Stomach smooth muscle (tissue), 2 donors: ENCODE results near the gene CCDC201.
A peak's percentile ranks its signal among the peaks of the same experiment; 100 is the strongest.

Experiments
- H3K27ac ChIP-seq: one replicate; pipeline ENCODE4 v1.7.0; 2013; ENCODE audit warnings: mild to moderate bottlenecking, low read length, inconsistent platforms
- H3K27me3 ChIP-seq, 2 donors: one replicate each; pipeline ENCODE4 v1.7.0; 2013; ENCODE audit warnings: low read length in 2 of 2; ENCODE audit not compliant: insufficient read depth in 2 of 2, control insufficient read depth in 1 of 2
- H3K36me3 ChIP-seq, 2 donors: one replicate each; pipeline ENCODE4 v1.7.0; 2013; ENCODE audit warnings: low read length in 2 of 2; ENCODE audit not compliant: control insufficient read depth in 2 of 2, insufficient read depth in 2 of 2
- H3K4me1 ChIP-seq: one replicate; pipeline ENCODE4 v1.7.0; 2013; ENCODE audit warnings: low read length; ENCODE audit not compliant: control insufficient read depth, insufficient read depth
- H3K4me3 ChIP-seq, 2 donors: one replicate each; pipeline ENCODE4 v1.7.0; 2013; ENCODE audit warnings: low read length in 2 of 2
- H3K9ac ChIP-seq, 2 donors: one replicate each; pipeline ENCODE4 v1.7.0; 2013; ENCODE audit warnings: low read length in 2 of 2, mild to moderate bottlenecking in 1 of 2
- H3K9me3 ChIP-seq, 2 donors: one replicate each; pipeline ENCODE4 v1.7.0; 2013; ENCODE audit warnings: low read length in 2 of 2; ENCODE audit not compliant: control insufficient read depth in 2 of 2
- donor health status: healthy.
- donor health status: Pancreatic carcinoma.

CCDC201 gene

GRCh38 chr7:45873035-45873354, at the start of gene CCDC201:
Gene CCDC201 (minus strand): TSS chr7:45873082. CDS start chr7:45873007, 75 bp downstream.
- no peak within 1 kb of the TSS for H3K9ac ChIP-seq
- H3K9me3 ChIP-seq: peaks cover under 1 to 2% of the 10 kb centered on the region in 2 donors
- no peak within 1 kb of the TSS for H3K27ac ChIP-seq
- no peaks in the 10 kb centered on the region for H3K36me3 ChIP-seq
- no peaks in the 10 kb centered on the region for H3K4me1 ChIP-seq
- no peaks in the 10 kb centered on the region for H3K27me3 ChIP-seq
- no peak within 1 kb of the TSS for H3K4me3 ChIP-seq

- peaks cover 28 to 53% of the 10 kb centered on the region in 2 donors for H3K27me3 ChIP-seq
Measured at GRCh38 chr7:45921699-45922519, 49.0 kb upstream of the CCDC201 start.

DNA sequence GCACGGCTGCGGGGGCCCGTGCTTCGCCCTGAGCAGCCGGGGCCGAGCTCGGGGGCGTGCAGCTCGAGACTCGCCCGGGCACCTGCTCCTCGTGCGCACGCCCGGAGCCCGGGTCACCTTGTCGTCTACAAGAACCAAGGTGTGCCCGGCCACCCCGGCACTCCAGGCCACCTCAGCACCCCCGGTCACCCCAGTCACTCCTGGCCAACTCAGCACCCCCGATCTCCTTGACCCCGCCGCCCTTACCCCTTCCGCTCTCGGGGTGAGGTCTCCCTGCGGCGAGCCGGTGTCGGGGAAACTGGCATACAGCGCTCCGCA, 48.5 kb upstream of the CCDC201 start:
- Histone ChIP-seq H3K27me3 (peaks cover 31 to 53% of the 10 kb centered on the region in 2 donors), H3K9me3 (no peaks in the 10 kb centered on the region), H3K4me1 (peaks cover 29% of the 10 kb centered on the region), H3K27ac (no peak overlapping the region), H3K4me3 (peak overlapping the region; percentile 42 to 75), H3K9ac (no peak overlapping the region), H3K36me3 (no peaks in the 10 kb centered on the region)

More at GRCh38 chr7:45921699-45922519, 49.0 kb upstream of the CCDC201 start:
- H3K4me3 ChIP-seq: peak overlapping the region; percentile 42 to 75
- no peak overlapping the region for H3K27ac ChIP-seq
- peaks cover 29% of the 10 kb centered on the region for H3K4me1 ChIP-seq
- H3K9ac ChIP-seq: no peak overlapping the region
- no peaks in the 10 kb centered on the region for H3K9me3 ChIP-seq
- no peaks in the 10 kb centered on the region for H3K36me3 ChIP-seq

DNA sequence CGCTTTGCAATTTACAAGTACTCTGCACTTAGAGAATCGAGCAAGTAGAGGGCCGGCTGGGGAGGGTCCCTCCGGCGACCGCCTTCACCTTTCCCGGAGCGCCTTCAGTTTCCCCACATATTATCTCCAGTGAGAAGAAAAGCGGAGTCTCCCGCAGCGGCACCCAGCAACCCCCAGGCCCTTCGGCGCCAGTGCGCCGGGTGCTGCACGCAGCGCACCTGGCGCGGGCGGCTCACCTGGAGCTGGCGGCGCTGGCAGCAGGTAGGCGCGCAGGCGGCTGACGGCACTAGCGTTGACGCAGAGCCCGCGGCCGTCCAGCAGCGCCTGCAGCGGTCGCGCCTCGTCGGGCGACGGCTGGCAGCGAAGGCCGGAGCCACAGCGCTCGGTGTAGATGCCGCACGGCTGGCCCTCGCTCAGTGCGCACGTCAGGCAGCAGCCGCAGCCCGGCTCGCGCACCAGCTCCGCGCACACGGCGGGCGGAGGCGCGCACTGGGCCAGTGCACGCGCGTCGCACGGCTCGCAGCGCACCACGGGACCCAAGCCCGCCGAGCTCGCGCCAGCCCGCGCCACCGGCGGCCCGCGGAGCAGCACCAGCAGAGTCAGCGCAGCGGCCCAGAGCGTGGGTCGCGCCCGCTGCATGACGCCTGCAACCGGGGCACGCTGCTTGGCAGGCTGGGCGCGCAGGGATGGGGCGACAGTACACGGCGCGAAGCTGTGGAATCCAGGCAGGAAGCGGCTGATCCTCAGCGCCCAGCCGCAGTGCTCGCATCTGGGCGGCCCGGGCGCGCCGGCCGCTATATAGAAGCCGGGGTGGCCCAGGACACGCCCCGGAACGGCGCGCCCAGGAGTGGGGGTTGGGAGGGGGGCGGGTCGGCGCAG, 47.9 kb upstream of the CCDC201 start, which contains the start of gene IGFBP3:
Gene IGFBP3 (minus strand): TSS at position 771 of the 879 bp plus-strand sequence. CDS start 132 bp downstream, at position 639.
- H3K36me3 ChIP-seq: no peaks in the 10 kb centered on the region
- no peaks in the 10 kb centered on the region for H3K9me3 ChIP-seq
- H3K27ac ChIP-seq: no peak within 1 kb of the TSS
- peaks cover 29% of the 10 kb centered on the region for H3K4me1 ChIP-seq
- H3K4me3 ChIP-seq: peak within 1 kb of the TSS; percentile 42 to 75
- peaks cover 32 to 53% of the 10 kb centered on the region in 2 donors for H3K27me3 ChIP-seq
- no peak within 1 kb of the TSS for H3K9ac ChIP-seq

- Histone ChIP-seq H3K4me1 (peaks cover 29% of the 10 kb centered on the region), H3K27ac (no peak overlapping the region), H3K4me3 (peak overlapping the region; percentile 30 to 75), H3K9me3 (no peaks in the 10 kb centered on the region), H3K9ac (no peak overlapping the region), H3K27me3 (peaks cover 32 to 53% of the 10 kb centered on the region in 2 donors), H3K36me3 (no peaks in the 10 kb centered on the region)
Measured at GRCh38 chr7:45919993-45920459, 47.1 kb upstream of the CCDC201 start.

- Histone ChIP-seq H3K4me1 (peaks cover 29% of the 10 kb centered on the region), H3K36me3 (no peaks in the 10 kb centered on the region), H3K9me3 (no peaks in the 10 kb centered on the region), H3K27me3 (peaks cover 32 to 53% of the 10 kb centered on the region in 2 donors), H3K9ac (no peak overlapping the region), H3K27ac (no peak overlapping the region), H3K4me3 (peak overlapping the region in 1 of 2 donors; percentile 75)
Measured at GRCh38 chr7:45919231-45919784, 46.4 kb upstream of the CCDC201 start.

- no peak overlapping the region for H3K4me3 ChIP-seq
Measured at GRCh38 chr7:45918556-45918955, 45.7 kb upstream of the CCDC201 start.

GRCh38 chr7:45917658-45918057, 44.8 kb upstream of the CCDC201 start:
- Histone ChIP-seq H3K27me3 (peaks cover 27 to 48% of the 10 kb centered on the region in 2 donors), H3K9ac (no peak overlapping the region), H3K4me3 (peak overlapping the region in 1 of 2 donors; percentile 32)

More at GRCh38 chr7:45918556-45918955, 45.7 kb upstream of the CCDC201 start:
- Histone ChIP-seq H3K27me3 (peaks cover 32 to 53% of the 10 kb centered on the region in 2 donors), H3K27ac (no peak overlapping the region), H3K9ac (no peak overlapping the region), H3K9me3 (no peaks in the 10 kb centered on the region), H3K4me1 (peaks cover 29% of the 10 kb centered on the region), H3K36me3 (no peaks in the 10 kb centered on the region)

GRCh38 chr7:45917064-45917463, 44.2 kb upstream of the CCDC201 start:
- peaks cover 21% of the 10 kb centered on the region for H3K4me1 ChIP-seq
- no peak overlapping the region for H3K4me3 ChIP-seq
- H3K36me3 ChIP-seq: no peaks in the 10 kb centered on the region
- no peak overlapping the region for H3K27ac ChIP-seq
- no peak overlapping the region for H3K9ac ChIP-seq
- H3K27me3 ChIP-seq: peaks cover 23 to 42% of the 10 kb centered on the region in 2 donors
- H3K9me3 ChIP-seq: no peaks in the 10 kb centered on the region

More at GRCh38 chr7:45917658-45918057, 44.8 kb upstream of the CCDC201 start:
- H3K9me3 ChIP-seq: no peaks in the 10 kb centered on the region
- H3K27ac ChIP-seq: no peak overlapping the region
- peaks cover 24% of the 10 kb centered on the region for H3K4me1 ChIP-seq
- no peaks in the 10 kb centered on the region for H3K36me3 ChIP-seq

DNA sequence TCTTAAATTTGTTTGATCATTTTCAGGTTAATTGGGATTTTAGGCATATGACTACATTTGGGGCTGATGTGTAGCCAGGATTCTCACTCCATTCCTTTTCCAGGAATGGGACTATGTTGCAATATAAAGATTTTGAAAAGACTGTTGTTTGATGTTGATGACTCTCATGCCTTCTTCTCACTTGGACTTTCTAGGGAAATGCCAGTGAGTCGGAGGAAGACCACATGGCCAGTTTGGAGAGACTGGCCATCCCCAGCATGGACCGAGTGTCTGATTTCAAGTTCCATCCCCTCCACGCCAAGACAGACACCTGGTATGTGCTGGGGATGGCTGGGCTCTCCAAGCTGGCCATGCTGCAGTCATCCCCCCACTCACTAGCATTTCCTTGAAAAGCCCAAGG, 42.7 kb upstream of the CCDC201 start:
- Histone ChIP-seq H3K4me3 (no peak overlapping the region), H3K27me3 (peaks cover 19 to 31% of the 10 kb centered on the region in 2 donors), H3K27ac (no peak overlapping the region), H3K4me1 (peaks cover 14% of the 10 kb centered on the region), H3K36me3 (no peaks in the 10 kb centered on the region), H3K9me3 (no peaks in the 10 kb centered on the region), H3K9ac (no peak overlapping the region)
